Uterus (tissue), 2 donors: ENCODE results near the gene IL1RAPL2.

Source experiments
- POLR2A ChIP-seq, 2 donors: fragments of 450-650 bp; IDR thresholded peaks; one replicate each; pipeline ENCODE4 v1.6.1; 2016; ENCODE audit warnings: antibody characterized with exemption in 2 of 2, mild to moderate bottlenecking in 1 of 2, moderate library complexity in 1 of 2
- TF ChIP-seq, protein P1 (sequence below), 4 experiments: fragments of 200-600 bp in 2 of 4; fragments of 450-650 bp in 2 of 4; sonication (generic) in 2 of 4; IDR thresholded peaks; one replicate each; pipeline ENCODE4 v1.5.1; 2016 to 2019; ENCODE audit warnings: antibody characterized with exemption in 4 of 4, mild to moderate bottlenecking in 2 of 4, moderate library complexity in 1 of 4

DNA sequence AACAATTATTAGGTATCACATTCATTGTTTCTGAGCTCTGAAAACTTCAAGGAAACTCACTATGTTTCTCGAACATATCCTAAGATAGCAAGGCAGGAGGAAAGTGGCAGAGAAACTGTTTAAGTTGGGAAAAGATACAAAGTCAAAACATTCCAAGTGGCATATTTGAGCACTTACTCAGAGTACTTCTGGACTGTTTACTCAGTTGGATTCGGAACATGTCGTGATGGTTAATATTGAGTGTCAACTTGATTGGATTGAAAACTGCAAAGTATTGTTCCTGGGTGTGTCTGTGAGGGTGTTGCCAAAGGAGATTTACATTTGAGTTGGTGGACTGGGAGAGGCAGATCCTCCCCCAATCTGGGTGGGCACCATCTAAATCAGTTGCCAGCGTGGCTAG lies 298.3 kb downstream of the IL1RAPL2 start:
- TF ChIP-seq, protein P1, sequence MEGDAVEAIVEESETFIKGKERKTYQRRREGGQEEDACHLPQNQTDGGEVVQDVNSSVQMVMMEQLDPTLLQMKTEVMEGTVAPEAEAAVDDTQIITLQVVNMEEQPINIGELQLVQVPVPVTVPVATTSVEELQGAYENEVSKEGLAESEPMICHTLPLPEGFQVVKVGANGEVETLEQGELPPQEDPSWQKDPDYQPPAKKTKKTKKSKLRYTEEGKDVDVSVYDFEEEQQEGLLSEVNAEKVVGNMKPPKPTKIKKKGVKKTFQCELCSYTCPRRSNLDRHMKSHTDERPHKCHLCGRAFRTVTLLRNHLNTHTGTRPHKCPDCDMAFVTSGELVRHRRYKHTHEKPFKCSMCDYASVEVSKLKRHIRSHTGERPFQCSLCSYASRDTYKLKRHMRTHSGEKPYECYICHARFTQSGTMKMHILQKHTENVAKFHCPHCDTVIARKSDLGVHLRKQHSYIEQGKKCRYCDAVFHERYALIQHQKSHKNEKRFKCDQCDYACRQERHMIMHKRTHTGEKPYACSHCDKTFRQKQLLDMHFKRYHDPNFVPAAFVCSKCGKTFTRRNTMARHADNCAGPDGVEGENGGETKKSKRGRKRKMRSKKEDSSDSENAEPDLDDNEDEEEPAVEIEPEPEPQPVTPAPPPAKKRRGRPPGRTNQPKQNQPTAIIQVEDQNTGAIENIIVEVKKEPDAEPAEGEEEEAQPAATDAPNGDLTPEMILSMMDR (IDR thresholded peaks at IDR 0.05): no peak
- TF ChIP-seq POLR2A (IDR thresholded peaks at IDR 0.05): no peak
